ENCODE measurements around the gene ABR.
"Not testable (repeated sequence)": the region's sequence is repeated elsewhere in the genome, so short reads cannot be mapped to it uniquely, and the experiment has no call there.

The ABR gene

DNA sequence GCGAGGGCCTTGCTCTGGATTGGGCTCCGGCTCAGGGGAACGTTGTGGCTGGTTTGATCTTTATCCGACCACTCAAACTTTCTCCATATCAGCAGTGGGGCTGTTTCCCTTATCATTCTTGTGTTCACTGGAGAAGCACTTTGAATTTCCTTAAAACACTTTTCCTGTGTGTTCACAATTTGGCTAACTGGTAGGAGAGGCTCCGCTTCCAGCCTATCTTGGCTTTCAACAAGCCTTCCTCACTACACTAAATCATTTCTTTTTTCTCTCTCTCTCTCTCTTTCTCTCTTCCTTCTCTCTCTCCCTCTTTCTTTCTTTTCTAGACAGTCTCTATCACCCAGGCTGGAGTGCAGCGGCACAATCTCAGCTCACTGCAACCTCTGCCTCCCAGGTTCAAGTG is 43.0 kb downstream of the ABR start:
- H3K4me3 ChIP-seq (ENCODE audit: low read depth, low read length) = no peak overlapping the region
- TF ChIP-seq, protein P1, sequence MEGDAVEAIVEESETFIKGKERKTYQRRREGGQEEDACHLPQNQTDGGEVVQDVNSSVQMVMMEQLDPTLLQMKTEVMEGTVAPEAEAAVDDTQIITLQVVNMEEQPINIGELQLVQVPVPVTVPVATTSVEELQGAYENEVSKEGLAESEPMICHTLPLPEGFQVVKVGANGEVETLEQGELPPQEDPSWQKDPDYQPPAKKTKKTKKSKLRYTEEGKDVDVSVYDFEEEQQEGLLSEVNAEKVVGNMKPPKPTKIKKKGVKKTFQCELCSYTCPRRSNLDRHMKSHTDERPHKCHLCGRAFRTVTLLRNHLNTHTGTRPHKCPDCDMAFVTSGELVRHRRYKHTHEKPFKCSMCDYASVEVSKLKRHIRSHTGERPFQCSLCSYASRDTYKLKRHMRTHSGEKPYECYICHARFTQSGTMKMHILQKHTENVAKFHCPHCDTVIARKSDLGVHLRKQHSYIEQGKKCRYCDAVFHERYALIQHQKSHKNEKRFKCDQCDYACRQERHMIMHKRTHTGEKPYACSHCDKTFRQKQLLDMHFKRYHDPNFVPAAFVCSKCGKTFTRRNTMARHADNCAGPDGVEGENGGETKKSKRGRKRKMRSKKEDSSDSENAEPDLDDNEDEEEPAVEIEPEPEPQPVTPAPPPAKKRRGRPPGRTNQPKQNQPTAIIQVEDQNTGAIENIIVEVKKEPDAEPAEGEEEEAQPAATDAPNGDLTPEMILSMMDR (IDR thresholded peaks at IDR 0.05; ENCODE audit: control insufficient read depth, extremely low read depth, insufficient read depth) = no peak
- no peak for DNase-seq (ENCODE audit: low read depth)

DNA sequence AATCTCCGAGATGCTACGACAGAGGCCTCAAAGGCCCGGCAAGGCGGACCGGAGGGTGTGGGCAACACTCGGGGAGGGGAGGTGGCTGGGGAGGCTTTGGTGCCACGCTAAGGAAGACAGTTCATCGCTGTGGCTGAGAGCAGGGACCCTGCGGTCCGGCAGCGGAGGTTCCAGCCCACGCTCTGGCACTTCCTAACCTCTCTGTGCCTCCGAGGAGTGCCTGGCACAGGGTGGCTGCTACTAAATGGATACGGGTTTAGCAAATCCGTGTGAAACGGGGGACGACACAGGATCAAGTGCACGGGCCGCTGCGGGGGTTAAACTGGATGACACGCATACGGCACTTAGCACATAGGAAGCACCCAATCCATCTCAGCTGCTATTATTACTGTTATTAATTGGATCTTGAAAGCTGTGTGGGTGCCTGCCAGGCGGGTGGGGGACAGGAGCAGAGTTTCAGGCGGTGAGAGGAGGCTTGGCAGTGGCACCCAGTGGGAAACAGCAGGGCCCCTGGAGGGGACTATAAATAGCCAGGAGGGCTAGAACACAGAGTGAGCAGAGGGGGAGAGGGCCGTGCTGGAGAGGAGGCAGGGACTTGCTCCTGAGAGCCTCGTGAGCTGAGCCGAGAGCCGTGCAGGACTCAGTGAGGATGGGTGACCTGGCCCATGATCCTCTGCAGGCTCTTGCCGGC is 45.0 kb downstream of the ABR start:
- no peak for DNase-seq (ENCODE audit: low read depth)
- no peak overlapping the region for H3K4me3 ChIP-seq (ENCODE audit: low read depth, low read length)
- TF ChIP-seq, protein P1 (IDR thresholded peaks at IDR 0.05; ENCODE audit: control insufficient read depth, extremely low read depth, insufficient read depth) = no peak

DNA sequence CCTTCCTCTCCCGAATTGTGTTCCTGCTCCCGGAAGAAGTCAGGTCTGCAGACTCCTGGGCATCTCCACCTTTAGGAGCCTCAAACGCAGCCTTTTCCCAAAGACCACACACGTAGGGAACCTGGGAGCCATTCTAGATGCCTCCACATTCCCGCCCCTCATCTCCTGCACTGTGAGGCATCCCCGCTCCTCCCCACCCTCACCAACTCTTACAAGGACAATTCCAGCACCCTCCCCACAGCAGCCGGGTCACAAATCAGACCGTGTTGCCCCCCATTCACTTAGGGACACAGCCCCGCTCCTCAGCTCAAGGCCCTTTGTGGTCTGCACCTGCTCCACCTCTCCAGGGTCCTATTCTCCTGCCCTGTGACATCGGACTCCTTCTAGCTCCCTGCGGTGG is 49.6 kb downstream of the ABR start:
- H3K4me3 ChIP-seq (ENCODE audit: low read depth, low read length) = no peak overlapping the region
- DNase-seq (ENCODE audit: low read depth) = no peak
- TF ChIP-seq, protein P1 (IDR thresholded peaks at IDR 0.05; ENCODE audit: control insufficient read depth, extremely low read depth, insufficient read depth) = no peak

DNA sequence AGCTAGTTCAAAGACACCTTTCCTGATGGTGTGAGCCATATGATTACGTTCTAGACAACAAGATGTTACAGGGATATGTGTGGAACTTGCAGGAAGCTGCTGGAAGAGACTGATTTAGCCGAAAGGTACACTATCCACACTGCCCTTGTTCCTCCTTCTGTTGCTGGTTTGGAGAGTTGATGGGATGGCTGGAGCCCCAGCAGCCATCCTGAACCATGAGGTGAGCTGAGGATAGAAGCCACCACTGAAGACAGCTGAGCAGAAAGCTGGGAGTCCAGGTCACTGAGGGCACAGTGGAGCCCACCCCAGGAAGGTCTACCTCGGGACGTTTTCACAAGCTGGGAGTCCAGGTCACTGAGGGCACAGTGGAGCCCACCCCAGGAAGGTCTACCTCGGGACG is 51.3 kb downstream of the ABR start:
- H3K4me3 ChIP-seq (ENCODE audit: low read depth, low read length); DNase-seq (ENCODE audit: low read depth): not testable (repeated sequence)

DNA sequence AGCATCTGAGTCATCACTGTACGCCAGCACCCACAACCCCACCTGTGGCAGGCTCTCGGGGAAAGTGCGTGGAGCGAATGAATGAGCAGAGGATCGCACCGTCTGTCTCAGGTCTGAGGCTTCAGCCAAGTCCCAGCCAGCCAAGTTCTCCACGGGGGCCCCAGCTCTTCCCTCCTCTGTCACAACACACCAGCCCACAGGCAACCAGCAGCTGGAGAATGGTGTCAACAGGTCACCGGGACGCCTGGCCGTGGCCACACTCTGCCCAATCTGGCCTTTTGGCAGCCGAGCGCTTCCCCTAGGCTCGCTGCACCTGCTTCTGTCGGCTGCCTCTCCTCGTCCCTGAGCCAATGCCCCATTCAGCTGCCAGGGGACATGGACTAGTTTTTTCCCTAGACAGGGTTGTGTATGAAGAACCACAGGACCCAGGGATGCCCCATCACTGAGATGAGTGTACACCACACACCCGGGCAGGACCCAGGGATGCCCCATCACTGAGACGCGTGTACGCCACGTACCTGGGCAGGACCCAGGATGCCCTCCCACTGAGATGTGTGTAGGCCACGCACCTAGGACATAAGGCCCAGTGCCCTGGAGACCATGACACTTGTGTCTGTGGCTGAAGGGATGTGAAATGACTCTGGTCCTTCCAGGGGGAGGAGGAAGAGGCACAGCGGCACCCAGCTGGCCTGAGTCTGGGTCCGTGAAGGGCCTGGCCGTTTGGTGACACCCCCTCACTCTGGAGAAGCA is 52.8 kb downstream of the ABR start:
- no peak for DNase-seq (ENCODE audit: low read depth)

DNA sequence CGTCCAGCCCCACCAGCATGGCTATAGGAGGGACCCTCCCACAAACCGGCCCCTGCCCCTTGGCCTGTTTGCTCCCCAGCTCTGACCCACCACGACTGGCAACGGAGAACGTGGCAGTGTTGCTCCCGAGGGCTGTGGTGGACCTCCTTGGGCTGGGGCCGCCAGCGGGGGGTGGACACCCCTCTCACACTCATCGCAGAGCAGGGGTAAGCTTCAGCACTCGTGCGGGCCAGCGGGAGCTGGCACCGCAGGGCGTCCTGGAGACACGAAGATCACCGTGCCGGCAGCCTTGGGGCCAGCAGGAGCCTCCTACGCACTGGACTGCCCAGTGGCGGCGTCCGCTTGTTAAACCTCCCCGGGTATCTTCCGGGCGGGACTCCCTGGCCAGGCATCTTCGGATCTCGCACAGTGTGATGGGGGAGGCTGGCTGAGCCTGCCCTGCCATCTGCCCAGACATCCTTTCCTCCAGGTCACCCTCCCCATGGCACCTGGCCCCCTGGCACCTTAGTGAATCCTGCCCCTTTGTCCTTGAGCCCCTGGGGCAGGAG is 53.5 kb downstream of the ABR start:
- DNase-seq (ENCODE audit: low read depth) = no peak
- TF ChIP-seq, protein P1 (IDR thresholded peaks at IDR 0.05; ENCODE audit: control insufficient read depth, extremely low read depth, insufficient read depth) = no peak
- no peak overlapping the region for H3K4me3 ChIP-seq (ENCODE audit: low read depth, low read length)

More for the DNA sequence above, 52.8 kb downstream of the ABR start:
- TF ChIP-seq, protein P1 (IDR thresholded peaks at IDR 0.05; ENCODE audit: control insufficient read depth, extremely low read depth, insufficient read depth) = no peak
- H3K4me3 ChIP-seq (ENCODE audit: low read depth, low read length) = no peak overlapping the region

DNA sequence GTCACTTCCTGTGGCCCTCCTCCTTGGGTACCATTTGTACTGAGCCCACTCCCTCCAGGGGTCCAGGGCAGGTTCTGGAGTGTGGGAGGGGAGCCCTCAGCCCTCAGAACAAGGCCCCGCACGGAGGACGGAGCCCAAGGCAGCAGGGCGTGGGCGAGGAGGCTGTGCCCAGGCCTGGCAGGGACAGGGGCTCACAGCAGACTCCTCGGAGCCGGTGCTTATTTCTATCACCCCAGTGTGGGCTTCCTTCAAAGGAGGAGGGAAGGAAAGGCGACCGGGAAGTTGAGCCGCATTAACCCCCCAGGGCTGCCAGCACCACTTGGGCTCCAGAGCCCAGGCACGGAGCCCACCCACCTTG is 54.0 kb downstream of the ABR start:
- H3K4me3 ChIP-seq (ENCODE audit: low read depth, low read length) = no peak overlapping the region
- no peak for DNase-seq (ENCODE audit: low read depth)
- TF ChIP-seq, protein P1 (IDR thresholded peaks at IDR 0.05; ENCODE audit: control insufficient read depth, extremely low read depth, insufficient read depth) = no peak

Measured in LNCaP clone FGC (cell line).